HL-60 (cell line): ENCODE results near the gene PIEZO1.

Experiments used
- GABPA ChIP-seq: IDR thresholded peaks from 2 replicates; pipeline ENCODE4 v1.6.1; 2012; ENCODE audit warnings: low read depth
- TF ChIP-seq, protein P1 (sequence below): IDR thresholded peaks from one replicate; pipeline ENCODE4 v1.5.1; 2011; ENCODE audit warnings: low read length, control low read depth, inconsistent platforms; ENCODE audit not compliant: insufficient read depth
- TF ChIP-seq, protein P2 (sequence below): IDR thresholded peaks from 2 replicates; pipeline ENCODE4 v1.6.1; 2012; ENCODE audit warnings: low read depth; ENCODE audit not compliant: insufficient replicate concordance

DNA sequence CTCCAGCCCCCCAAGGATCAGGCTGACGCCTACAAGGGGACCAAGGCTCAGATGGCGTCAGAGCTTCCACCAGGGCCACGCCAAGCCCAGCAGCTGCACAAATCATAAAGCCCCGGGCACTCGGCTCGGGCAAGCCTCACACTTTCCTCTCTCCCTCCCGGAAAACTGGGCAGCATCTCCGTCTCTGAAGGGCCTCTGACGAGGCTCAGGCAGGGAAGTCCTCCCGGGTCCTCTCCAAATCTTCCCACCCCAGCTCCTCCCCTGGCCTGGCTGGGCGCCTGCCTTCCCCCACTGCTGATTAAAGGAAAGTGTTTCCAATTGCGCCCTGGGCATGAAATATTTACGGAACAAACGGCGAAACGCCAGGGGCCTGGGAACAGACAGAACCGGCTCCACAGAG lies 38.5 kb downstream of the PIEZO1 start:
- TF ChIP-seq, protein P1, sequence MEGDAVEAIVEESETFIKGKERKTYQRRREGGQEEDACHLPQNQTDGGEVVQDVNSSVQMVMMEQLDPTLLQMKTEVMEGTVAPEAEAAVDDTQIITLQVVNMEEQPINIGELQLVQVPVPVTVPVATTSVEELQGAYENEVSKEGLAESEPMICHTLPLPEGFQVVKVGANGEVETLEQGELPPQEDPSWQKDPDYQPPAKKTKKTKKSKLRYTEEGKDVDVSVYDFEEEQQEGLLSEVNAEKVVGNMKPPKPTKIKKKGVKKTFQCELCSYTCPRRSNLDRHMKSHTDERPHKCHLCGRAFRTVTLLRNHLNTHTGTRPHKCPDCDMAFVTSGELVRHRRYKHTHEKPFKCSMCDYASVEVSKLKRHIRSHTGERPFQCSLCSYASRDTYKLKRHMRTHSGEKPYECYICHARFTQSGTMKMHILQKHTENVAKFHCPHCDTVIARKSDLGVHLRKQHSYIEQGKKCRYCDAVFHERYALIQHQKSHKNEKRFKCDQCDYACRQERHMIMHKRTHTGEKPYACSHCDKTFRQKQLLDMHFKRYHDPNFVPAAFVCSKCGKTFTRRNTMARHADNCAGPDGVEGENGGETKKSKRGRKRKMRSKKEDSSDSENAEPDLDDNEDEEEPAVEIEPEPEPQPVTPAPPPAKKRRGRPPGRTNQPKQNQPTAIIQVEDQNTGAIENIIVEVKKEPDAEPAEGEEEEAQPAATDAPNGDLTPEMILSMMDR: no peak
- TF ChIP-seq GABPA: no peak
- TF ChIP-seq, protein P2, sequence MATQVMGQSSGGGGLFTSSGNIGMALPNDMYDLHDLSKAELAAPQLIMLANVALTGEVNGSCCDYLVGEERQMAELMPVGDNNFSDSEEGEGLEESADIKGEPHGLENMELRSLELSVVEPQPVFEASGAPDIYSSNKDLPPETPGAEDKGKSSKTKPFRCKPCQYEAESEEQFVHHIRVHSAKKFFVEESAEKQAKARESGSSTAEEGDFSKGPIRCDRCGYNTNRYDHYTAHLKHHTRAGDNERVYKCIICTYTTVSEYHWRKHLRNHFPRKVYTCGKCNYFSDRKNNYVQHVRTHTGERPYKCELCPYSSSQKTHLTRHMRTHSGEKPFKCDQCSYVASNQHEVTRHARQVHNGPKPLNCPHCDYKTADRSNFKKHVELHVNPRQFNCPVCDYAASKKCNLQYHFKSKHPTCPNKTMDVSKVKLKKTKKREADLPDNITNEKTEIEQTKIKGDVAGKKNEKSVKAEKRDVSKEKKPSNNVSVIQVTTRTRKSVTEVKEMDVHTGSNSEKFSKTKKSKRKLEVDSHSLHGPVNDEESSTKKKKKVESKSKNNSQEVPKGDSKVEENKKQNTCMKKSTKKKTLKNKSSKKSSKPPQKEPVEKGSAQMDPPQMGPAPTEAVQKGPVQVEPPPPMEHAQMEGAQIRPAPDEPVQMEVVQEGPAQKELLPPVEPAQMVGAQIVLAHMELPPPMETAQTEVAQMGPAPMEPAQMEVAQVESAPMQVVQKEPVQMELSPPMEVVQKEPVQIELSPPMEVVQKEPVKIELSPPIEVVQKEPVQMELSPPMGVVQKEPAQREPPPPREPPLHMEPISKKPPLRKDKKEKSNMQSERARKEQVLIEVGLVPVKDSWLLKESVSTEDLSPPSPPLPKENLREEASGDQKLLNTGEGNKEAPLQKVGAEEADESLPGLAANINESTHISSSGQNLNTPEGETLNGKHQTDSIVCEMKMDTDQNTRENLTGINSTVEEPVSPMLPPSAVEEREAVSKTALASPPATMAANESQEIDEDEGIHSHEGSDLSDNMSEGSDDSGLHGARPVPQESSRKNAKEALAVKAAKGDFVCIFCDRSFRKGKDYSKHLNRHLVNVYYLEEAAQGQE: no peak
